ENCODE results near the gene HSD3B2. TPM values are rescaled to one million over a fixed set of nuclear protein-coding genes. Genes with fewer than 3 reads are reported as not detected.

Gene HSD3B2
- total and polyA plus RNA-seq, 2 donors (not counting 3 experiments of a cell fraction or from before 2014, with no cell fraction given): not detected

DNA sequence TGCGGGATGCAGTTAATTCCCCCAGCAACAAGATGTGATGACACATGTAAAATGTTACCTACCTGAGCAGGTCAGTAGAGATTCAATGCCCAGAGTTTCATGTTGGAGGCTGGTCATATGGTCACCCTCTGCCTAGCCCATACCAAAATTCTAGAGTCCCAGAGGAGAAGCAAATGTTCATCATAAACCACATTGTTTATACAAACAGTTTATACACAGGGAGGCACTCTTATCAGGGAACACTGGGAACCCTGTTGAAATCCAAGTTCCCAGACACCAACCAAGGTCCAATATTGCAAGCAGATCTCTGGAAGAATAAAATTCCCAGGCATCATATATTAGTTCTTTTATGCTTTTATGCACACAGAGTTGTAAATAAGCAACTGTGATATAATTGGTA lies 35.8 kb upstream of the HSD3B2 start:
- no peaks in the 10 kb centered on the region for H3K36me3 ChIP-seq (ENCODE audit: control insufficient read depth in 2 of 2, extremely low read depth in 1 of 2, insufficient read depth in 2 of 2, low read length in 2 of 2)
- H3K4me1 ChIP-seq (ENCODE audit: control insufficient read depth, extremely low read depth, insufficient read depth, low read length): no peaks in the 10 kb centered on the region
- POLR2A ChIA-PET: no interaction called here
- CTCF ChIA-PET: no interaction called here
- no peak overlapping the region for H3K27ac ChIP-seq (ENCODE audit: insufficient read depth, low read depth, low read length)
- DNase-seq (ENCODE audit: low read depth, low spot score) (no peak), FAIRE-seq (no peak)
- H3K4me2 ChIP-seq (ENCODE audit: insufficient read depth, low read length): no peak overlapping the region
- TF ChIP-seq FOS (IDR thresholded peaks at IDR 0.05; ENCODE audit: borderline replicate concordance, insufficient read depth, low read length): no peak
- no peak for TF ChIP-seq POLR2A (IDR thresholded peaks at IDR 0.05; ENCODE audit: low read depth, low read length)
- TF ChIP-seq, protein P1, sequence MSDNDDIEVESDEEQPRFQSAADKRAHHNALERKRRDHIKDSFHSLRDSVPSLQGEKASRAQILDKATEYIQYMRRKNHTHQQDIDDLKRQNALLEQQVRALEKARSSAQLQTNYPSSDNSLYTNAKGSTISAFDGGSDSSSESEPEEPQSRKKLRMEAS (IDR thresholded peaks at IDR 0.05; ENCODE audit: insufficient read depth, insufficient read length): no peak
- TF ChIP-seq MYC (IDR thresholded peaks at IDR 0.05; ENCODE audit: low read depth, low read length): no peak
- no peak for TF ChIP-seq EZH2 (IDR thresholded peaks at IDR 0.05; ENCODE audit: borderline replicate concordance, low read depth, low read length, severe bottlenecking)
- TF ChIP-seq POLR2AphosphoS5 (IDR thresholded peaks at IDR 0.05; ENCODE audit: insufficient read depth, low read depth, low read length): no peak
- TF ChIP-seq, protein P2, sequence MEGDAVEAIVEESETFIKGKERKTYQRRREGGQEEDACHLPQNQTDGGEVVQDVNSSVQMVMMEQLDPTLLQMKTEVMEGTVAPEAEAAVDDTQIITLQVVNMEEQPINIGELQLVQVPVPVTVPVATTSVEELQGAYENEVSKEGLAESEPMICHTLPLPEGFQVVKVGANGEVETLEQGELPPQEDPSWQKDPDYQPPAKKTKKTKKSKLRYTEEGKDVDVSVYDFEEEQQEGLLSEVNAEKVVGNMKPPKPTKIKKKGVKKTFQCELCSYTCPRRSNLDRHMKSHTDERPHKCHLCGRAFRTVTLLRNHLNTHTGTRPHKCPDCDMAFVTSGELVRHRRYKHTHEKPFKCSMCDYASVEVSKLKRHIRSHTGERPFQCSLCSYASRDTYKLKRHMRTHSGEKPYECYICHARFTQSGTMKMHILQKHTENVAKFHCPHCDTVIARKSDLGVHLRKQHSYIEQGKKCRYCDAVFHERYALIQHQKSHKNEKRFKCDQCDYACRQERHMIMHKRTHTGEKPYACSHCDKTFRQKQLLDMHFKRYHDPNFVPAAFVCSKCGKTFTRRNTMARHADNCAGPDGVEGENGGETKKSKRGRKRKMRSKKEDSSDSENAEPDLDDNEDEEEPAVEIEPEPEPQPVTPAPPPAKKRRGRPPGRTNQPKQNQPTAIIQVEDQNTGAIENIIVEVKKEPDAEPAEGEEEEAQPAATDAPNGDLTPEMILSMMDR (IDR thresholded peaks at IDR 0.05; ENCODE audit: extremely low read depth in 1 of 2, insufficient read depth in 1 of 2, low read depth in 1 of 2, low read length in 2 of 2): no peak
- TF ChIP-seq GATA2 (IDR thresholded peaks at IDR 0.05; ENCODE audit: insufficient read depth, insufficient read length, low read depth, low read length): no peak
- TF ChIP-seq JUN (IDR thresholded peaks at IDR 0.05; ENCODE audit: borderline replicate concordance, insufficient read depth, insufficient read length, low read depth): no peak
- no peaks in the 10 kb centered on the region for H4K20me1 ChIP-seq (replicated peaks; ENCODE audit: control insufficient read depth, extremely low read depth, insufficient read depth, low read length)
- no peak overlapping the region for H2AFZ ChIP-seq (ENCODE audit: low read depth, low read length)
- no TSS peak for BruUV-seq (replicated peaks)
- H3K9ac ChIP-seq (replicated peaks; ENCODE audit: extremely low read depth, insufficient read depth, low read length): no peak overlapping the region
- no peaks in the 10 kb centered on the region for H3K79me2 ChIP-seq (ENCODE audit: control insufficient read depth, insufficient read depth, low read length)
- H3K4me3 ChIP-seq (replicated peaks in 1 of 3; ENCODE audit: insufficient read depth in 1 of 3, low read depth in 1 of 3, low read length in 3 of 3): no peak overlapping the region
- intact Hi-C loops (cut with micrococcal nuclease) (no loop called here), dilution Hi-C loops (cut with MboI; ENCODE audit: extremely low pct_ligation_motif_present, low sequenced_read_pairs) (no loop called here)
- H3K9me1 ChIP-seq (replicated peaks; ENCODE audit: control insufficient read depth, extremely low read depth, insufficient read depth, low read length): no peaks in the 10 kb centered on the region
- no peaks in the 10 kb centered on the region for H3K9me3 ChIP-seq (replicated peaks; ENCODE audit: control insufficient read depth, insufficient read depth, low read length)
- no peaks in the 10 kb centered on the region for H3K27me3 ChIP-seq (ENCODE audit: control insufficient read depth in 2 of 2, insufficient read depth in 2 of 2, low read length in 2 of 2)

All from endothelial cell of umbilical vein (primary cell).